ENCODE results near the gene CCDC97.

The CCDC97 gene

GRCh38 chr19:41265395-41266153, 44.4 kb upstream of the CCDC97 start:
- H3K4me3 ChIP-seq (replicated peaks; ENCODE audit: low read depth, low read length), result peak overlapping the region; percentile 75
- TF ChIP-seq CTCF (IDR thresholded peaks at IDR 0.05; ENCODE audit: low read length, missing control alignments), result no peak
- peak; percentile 26 for DNase-seq (ENCODE audit: low read depth)

DNA sequence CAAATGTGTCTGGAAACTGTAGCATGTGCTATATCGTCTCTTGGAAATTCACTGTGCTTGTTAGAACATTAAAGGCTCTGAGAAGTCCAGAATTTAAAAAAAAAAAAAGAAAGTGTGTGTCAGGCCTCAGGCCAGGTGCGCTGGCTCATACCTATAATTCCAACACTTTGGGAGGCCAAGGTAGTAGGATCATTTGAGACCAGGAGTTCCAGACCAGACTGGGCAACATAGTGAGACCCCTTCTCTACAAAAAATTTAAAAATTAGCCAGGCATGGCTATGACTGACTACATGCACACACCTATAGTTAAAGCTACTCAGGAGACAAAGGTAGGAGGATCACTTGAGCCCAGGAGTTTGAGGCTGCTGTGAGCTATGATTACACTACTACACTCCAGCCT, 40.9 kb upstream of the CCDC97 start:
- no peak for TF ChIP-seq CTCF (IDR thresholded peaks at IDR 0.05; ENCODE audit: low read length, missing control alignments)
- no peak for DNase-seq (ENCODE audit: low read depth)

DNA sequence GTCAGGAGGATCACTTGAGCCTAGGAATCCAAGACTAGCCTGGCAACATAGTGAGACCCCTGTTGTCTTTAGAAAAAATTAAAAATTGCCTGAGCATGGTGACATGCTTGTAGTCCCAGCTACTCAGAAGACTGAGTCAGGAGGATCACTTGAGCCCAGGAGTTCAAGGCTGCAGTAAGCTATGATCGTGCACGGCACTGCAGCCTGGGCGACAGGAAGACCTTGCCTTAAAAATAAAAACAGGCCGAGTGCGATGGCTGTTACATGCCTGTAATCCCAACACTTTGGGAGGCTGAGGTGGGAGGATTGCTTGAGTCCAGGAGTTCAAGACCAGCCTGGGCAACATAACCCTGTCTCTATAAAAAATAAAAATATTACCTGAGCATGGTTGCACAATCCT, 40.4 kb upstream of the CCDC97 start:
- H3K4me3 ChIP-seq (replicated peaks; ENCODE audit: low read depth, low read length), result no peak overlapping the region
- TF ChIP-seq CTCF (IDR thresholded peaks at IDR 0.05; ENCODE audit: low read length, missing control alignments), result no peak
- DNase-seq (ENCODE audit: low read depth), result no peak

More for the DNA sequence above, 40.9 kb upstream of the CCDC97 start:
- no peak overlapping the region for H3K4me3 ChIP-seq (replicated peaks; ENCODE audit: low read depth, low read length)

GRCh38 chr19:41273076-41273475, 36.9 kb upstream of the CCDC97 start:
- no peak for TF ChIP-seq CTCF (IDR thresholded peaks at IDR 0.05; ENCODE audit: low read length, missing control alignments)
- no peak for DNase-seq (ENCODE audit: low read depth)
- H3K4me3 ChIP-seq (replicated peaks; ENCODE audit: low read depth, low read length), result no peak overlapping the region

DNA sequence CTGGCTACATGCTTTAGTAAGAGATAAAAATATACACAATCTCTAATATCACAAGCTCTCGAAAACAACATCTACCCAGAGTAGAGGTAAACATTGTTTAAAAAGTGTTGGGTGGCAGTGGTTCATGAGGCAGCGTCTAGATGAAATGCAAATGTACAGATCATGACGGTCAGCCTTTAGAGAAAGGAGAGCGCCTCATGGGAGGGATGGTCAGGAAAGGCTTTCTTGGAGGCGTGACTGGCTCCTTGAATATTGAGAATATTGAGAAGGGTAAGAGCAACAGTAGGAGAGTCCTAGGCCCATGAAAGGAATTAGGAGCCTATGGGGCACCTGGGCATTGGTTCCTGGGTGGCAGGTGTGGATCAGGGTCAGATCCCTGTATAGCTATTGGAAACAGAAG, 35.2 kb upstream of the CCDC97 start:
- no peak for DNase-seq (ENCODE audit: low read depth)
- no peak for TF ChIP-seq CTCF (IDR thresholded peaks at IDR 0.05; ENCODE audit: low read length, missing control alignments)
- H3K4me3 ChIP-seq (replicated peaks; ENCODE audit: low read depth, low read length), result no peak overlapping the region

GRCh38 chr19:41276231-41276630, 33.7 kb upstream of the CCDC97 start:
- DNase-seq (ENCODE audit: low read depth), result peak; percentile 61
- TF ChIP-seq CTCF (IDR thresholded peaks at IDR 0.05; ENCODE audit: low read length, missing control alignments), result no peak
- no peak overlapping the region for H3K4me3 ChIP-seq (replicated peaks; ENCODE audit: low read depth, low read length)

GRCh38 chr19:41278478-41278877, 31.5 kb upstream of the CCDC97 start:
- no peak for TF ChIP-seq CTCF (IDR thresholded peaks at IDR 0.05; ENCODE audit: low read length, missing control alignments)
- H3K4me3 ChIP-seq (replicated peaks; ENCODE audit: low read depth, low read length), result no peak overlapping the region
- DNase-seq (ENCODE audit: low read depth), result no peak

Measured in fibroblast of pulmonary artery (primary cell).